GM21447 (cell line): Measurements from ENCODE around the gene USP7.
"Not testable (repeated sequence)": the region's sequence is repeated elsewhere in the genome, so short reads cannot be mapped to it uniquely, and the experiment has no call there.

Experiments used
- ATAC-seq: cut with Tn5 transposase; IDR thresholded peaks from one replicate; pipeline ENCODE4 v1.9.1; 2021; ENCODE audit not compliant: unreplicated experiment

The USP7 gene

GRCh38 chr16:8882725-8883377, 80.9 kb downstream of the USP7 start:
- no peak for ATAC-seq

DNA sequence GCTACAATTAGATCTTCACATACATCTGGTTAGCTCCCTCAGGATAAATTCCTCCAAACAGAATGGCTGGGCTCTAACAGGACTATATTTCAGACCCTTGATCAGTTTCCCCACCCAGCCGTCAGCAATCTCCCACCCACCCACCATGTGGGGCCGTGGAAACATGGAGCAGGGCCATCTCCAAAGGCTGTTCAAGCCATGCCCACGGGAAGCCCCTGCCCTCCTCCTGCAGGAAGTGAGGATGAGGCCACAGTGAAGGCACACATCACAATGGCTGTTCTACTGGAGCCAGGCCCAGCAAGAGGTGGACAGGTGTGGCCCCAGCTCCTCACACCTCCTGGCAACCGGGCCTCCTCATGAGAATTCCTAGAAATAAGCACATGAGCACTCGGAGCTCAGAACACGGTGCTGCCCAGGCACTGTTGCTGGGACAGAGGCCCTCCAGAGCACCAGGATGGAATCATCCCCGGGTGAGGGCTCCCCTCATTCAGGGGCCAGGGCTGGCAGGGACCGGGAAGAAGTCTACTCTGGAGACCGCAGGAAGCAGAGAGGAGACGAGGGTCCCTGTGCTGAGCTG, 81.6 kb downstream of the USP7 start, which contains the start of gene LITAFD:
LITAFD (plus strand) TSS at position 311 of the 577 bp plus-strand sequence. CDS start 2,005 bp downstream, outside the sequence.
- no peak for ATAC-seq

DNA sequence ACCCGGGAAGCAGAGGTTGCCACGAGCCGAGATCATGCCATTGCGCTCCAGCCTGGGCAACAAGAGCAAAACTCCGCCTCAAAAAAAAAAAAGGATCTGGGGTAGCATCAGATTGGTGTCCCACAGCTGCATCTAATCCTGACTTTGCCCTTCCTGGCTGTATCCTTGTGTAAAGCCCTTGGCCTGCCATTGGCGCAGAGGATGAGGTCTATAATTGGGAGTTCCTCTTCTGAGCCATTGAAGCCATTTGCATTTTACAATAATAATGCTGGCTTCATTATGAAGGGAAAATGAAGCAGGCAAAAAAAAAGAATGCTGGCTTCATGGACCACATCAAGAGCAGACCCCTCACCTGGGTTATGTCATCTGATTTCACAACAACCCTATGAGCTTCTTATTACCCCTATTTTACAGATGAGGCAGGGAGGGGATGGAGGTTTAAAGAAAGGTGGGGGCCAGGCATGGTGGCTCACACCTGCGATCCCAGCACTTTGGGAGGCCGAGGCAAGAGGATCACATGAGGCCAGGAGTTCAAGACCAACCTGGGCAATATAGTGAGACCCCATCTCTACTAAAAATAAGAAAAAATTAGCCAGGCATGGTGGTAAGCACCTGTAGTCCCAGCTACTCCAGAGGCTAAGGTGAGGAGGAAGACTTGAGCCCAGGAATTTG, 82.7 kb downstream of the USP7 start:
- ATAC-seq: no peak

- ATAC-seq: no peak
These were observed 85.2 kb downstream of the USP7 start for GRCh38 chr16:8878523-8878911.

- ATAC-seq: no peak
These were observed 85.7 kb downstream of the USP7 start for GRCh38 chr16:8877894-8878522.

DNA sequence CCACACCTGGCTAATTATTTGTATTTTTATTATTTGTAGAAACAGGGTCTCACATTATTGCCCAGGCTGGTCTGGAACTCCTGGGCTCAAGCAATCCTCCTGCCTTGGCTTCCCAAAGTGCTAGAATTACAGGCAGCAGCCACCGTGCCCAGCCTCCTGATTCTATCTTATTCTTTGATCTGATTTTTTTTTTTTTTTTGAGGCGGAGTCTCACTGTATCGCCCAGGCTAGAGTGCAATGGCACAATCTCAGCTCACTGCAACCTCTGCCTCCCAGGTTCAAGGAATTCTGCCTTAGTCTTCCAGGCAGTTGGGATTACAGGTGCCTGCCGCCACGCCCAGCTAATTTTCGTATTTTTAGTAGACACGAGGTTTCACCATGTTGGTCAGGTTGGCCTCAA, 88.4 kb downstream of the USP7 start:
- not testable (repeated sequence) for ATAC-seq

DNA sequence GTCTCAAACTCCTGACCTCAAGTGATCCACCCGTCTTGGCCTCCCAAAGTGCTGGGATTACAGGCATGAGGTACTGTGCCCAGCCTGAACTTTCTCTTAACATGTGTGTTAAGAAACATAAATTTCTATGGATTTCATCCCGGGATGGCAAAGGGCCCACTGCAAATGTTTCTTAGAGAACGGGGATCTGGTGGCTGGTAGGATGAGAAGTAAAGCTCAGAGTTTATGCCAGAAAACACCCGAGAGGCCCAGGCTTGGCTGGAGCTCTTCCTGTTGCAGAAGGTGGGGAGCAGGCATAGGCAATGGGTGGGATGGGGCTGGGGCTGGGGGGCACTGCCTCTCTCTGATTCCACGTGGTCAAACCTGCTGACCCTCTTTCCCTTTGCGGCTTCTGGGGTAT, 89.3 kb downstream of the USP7 start:
- ATAC-seq: no peak

GRCh38 chr16:8873866-8874195, 89.9 kb downstream of the USP7 start:
- ATAC-seq: not testable (repeated sequence)

- ATAC-seq: no peak
These were observed 90.5 kb downstream of the USP7 start for GRCh38 chr16:8872967-8873865.

DNA sequence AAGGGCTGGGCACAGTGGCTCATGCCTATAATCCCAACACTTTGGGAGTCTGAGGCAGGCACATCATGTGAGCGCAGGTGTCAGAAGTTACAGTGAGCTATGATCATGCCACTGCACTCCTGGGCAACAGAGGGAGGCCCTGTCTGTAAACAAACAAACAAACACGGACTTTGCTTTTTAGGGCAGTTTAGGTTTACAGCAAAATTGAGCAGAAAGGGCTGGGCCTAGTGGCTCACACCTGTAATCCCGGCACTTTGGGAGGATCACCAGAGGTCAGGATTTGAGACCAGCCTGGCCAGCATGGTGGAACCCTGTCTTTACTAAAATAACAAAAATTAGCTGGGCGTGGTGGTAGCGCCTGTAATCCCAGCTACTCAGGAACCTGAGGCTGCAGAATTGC, 91.6 kb downstream of the USP7 start:
- no peak for ATAC-seq

GRCh38 chr16:8869988-8870241, 93.8 kb downstream of the USP7 start:
- ATAC-seq: not testable (repeated sequence)

DNA sequence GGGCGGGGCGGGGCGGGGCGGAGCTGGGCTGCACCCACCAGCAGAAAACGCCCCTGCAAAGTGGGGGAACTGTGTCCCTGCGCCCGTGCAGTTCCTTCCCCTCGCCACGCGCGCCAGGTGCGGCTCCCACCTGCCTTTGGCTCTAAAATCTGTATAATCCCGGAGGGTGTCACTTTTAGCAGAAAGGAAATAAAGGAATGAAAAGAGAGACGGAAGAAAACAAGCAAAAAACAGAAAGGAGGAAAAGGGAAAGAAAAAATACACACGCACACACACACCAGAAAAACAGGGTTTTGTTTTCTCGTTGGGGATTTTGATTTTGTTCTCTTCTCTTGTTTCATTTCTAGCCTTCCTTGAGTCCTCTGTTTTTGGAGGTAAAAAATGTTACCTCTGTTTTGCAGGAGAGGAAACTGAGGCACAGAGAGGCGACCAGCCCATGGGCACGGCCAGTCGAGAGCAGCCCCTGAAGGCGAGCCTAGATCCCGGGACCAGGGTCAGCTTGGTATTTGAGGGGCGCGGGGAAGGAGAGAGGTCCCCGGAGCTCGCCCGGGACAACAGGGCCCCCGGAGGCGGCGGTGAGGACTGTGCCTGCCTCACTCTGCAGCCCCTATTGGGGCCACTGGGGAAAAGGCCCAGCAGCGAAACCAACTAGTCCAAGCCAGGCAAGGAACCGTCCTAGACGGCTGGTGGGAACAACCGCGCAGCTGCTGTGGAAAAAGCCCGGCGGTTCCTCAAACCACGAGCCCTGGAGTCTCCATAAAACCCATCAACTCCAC, 94.3 kb downstream of the USP7 start:
- ATAC-seq: no peak

GRCh38 chr16:8868416-8869211, 95.1 kb downstream of the USP7 start, which contains the start of gene CARHSP1:
Gene CARHSP1, minus strand, starts transcription at chr16:8869006. Its CDS starts 9,678 bp downstream, at chr16:8859328.
- ATAC-seq: peak; percentile 69

- ATAC-seq: no peak
These were observed 95.7 kb downstream of the USP7 start for GRCh38 chr16:8867932-8868415.

- ATAC-seq: no peak
These were observed 96.3 kb downstream of the USP7 start for GRCh38 chr16:8867216-8867931.

- no peak for ATAC-seq
These were observed 96.9 kb downstream of the USP7 start for GRCh38 chr16:8866884-8867215.

DNA sequence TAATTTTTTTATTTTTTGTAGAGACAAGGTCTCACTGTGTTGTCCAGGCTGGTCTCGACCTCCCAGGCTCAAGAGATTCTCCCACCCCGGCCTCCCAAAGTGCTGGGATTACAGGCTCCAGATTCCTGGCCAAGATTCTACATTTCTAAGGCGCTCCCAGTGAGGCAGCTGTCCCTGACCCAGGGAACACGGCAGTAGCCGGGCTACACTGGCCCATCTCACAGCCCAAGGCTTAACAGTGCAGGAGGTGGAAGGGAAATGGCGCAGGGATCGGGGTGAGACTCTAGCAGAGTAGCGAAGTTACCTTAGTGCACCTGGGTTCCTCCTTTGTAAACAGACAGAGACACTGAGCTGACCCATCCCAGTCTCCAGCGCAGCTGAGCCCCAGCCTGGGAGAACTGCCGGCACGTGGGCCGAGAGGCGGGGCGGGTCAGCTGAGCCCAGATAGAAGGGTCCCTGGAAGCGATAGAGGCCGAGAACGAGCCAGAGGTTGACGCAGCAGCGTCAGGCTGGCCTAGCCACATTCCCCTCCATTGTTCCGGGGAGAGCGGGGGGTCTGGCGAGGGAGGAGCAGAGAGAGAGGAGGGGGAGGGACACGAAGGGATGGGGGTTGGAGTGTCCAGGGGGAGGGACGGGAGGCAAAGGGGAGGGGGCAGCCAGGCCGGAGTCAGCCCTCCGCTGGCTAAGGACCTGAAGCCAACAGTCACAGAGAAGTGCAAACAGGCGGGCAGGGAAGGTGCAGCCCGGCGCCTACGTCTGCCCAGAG, 97.4 kb downstream of the USP7 start:
- ATAC-seq: no peak
